Gastrocnemius medialis (tissue), 4 donors: ENCODE measurements around the gene CST7. TPM values are rescaled to one million over a fixed set of nuclear protein-coding genes. Genes with fewer than 3 reads are reported as not detected.

Experiments
- ATAC-seq, 2 donors: fragments of 150-250 bp; one replicate each; pipeline ENCODE4 v1.9.1; 2016
- DNase-seq, 2 donors: peaks; one replicate each; pipeline ENCODE4 v3.0.0-alpha.2; 2019
- H3K27ac ChIP-seq, 4 donors: fragments of 200-600 bp; sonication (generic); 1 replicate in 1 of 4; 2 replicates in 3 of 4; pipeline ENCODE4 v1.5.1; 2016 to 2018; ENCODE audit warnings: mild to moderate bottlenecking in 2 of 4, moderate library complexity in 1 of 4
- H3K27me3 ChIP-seq, 3 donors: fragments of 200-600 bp; sonication (generic) in 2 of 3; 1 replicate in 1 of 3; 2 replicates in 2 of 3; pipeline versions ENCODE4 v1.5.1 to v1.6.0; 2016 to 2019; ENCODE audit warnings: mild to moderate bottlenecking in 1 of 3, moderate library complexity in 1 of 3
- H3K36me3 ChIP-seq, 2 donors: fragments of 200-600 bp; sonication (generic) in 1 of 2; one replicate each; pipeline ENCODE4 v1.5.1; 2017 to 2018
- H3K4me1 ChIP-seq, 2 donors: fragments of 200-600 bp; sonication (generic) in 1 of 2; one replicate each; pipeline ENCODE4 v1.5.1; 2016 to 2017; ENCODE audit warnings: mild to moderate bottlenecking in 2 of 2
- H3K4me3 ChIP-seq, 4 donors: fragments of 200-600 bp; sonication (generic) in 3 of 4; 1 replicate in 1 of 4; 2 replicates in 3 of 4; pipeline ENCODE4 v1.5.1; 2016 to 2019; ENCODE audit warnings: mild to moderate bottlenecking in 2 of 4
- H3K9me3 ChIP-seq, 3 donors: fragments of 200-600 bp; sonication (generic) in 2 of 3; 1 replicate in 1 of 3; 2 replicates in 2 of 3; pipeline ENCODE4 v1.5.1; 2016 to 2019
- POLR2A ChIP-seq, 2 donors: fragments of 450-650 bp; IDR thresholded peaks; one replicate each; pipeline ENCODE4 v1.6.1; 2017; ENCODE audit warnings: antibody characterized with exemption in 2 of 2, mild to moderate bottlenecking in 2 of 2, moderate library complexity in 2 of 2
- in situ Hi-C, 4 donors: fragments of 200-750 bp; cut with MboI; loops; one replicate each; pipeline versions ENCODE4 v1.15.0 to v1.8.0; 2017; ENCODE audit warnings: low sequenced_read_pairs in 4 of 4
- intact Hi-C: fragments of 100-400 bp; cut with DNase I; formaldehyde crosslinking; loops from one replicate; pipeline ENCODE4 v1.15.1; 2023; ENCODE audit warnings: low total_unique reads
- total RNA-seq, 4 donors: library from RNA; depleted of rRNA; stranded (reverse); fragments of >200 nt; gene quantifications; one replicate each; pipeline versions ENCODE4 v1.1.0 to v1.2.3, GENCODE V29; 2016
- TF ChIP-seq, protein P1 (sequence below), 5 experiments: fragments of 450-650 bp in 3 of 5; fragments of 200-600 bp in 2 of 5; sonication (generic) in 2 of 5; IDR thresholded peaks in 4 of 5; conservative IDR thresholded peaks in 1 of 5; 1 replicate in 4 of 5; 2 replicates in 1 of 5; pipeline ENCODE4 v1.5.1; 2016 to 2019; ENCODE audit warnings: antibody characterized with exemption in 5 of 5, mild to moderate bottlenecking in 3 of 5, moderate library complexity in 3 of 5

Gene CST7
- total RNA-seq, 4 donors from 2014 or later: 0.91 to 1.9 (median 1.0) TPM; not detected in 1

DNA sequence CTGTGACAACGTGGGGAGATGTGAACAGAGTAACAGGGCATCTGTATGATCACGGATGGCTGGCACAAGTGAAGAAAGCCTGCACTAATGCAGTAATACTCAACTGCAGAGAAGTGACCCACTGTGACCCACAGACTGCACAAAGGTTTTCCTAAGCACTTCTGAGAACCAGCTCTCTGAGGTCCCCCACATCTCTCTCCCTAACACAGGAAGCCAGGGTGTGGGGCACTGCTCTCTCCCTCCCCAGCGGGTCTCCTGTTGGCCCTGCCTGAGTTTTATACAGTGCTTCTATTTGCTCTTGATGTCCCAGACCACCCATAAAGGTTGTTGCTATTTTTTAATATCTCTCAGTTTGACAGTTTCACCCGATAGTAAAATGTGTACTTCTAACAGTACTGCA lies 32.2 kb downstream of the CST7 start:
- intact Hi-C loops (no loop called here), in situ Hi-C loops (loop anchor here (25.0 kb wide), 5 partner anchors 206 to 1344 kb away; partner anchors contain the start of genes CST3 (in 1 of the 4) and ENTPD6 (in 1 of the 4))
- Histone ChIP-seq H3K36me3 (peaks cover 0 to 28% of the 10 kb centered on the region in 2 donors), H3K27me3 (no peaks in the 10 kb centered on the region), H3K9me3 (no peaks in the 10 kb centered on the region), H3K4me1 (peaks cover 22 to 23% of the 10 kb centered on the region in 2 donors), H3K4me3 (no peak overlapping the region), H3K27ac (no peak overlapping the region)
- ATAC-seq (no peak), DNase-seq (no peak)
- TF ChIP-seq, protein P1, sequence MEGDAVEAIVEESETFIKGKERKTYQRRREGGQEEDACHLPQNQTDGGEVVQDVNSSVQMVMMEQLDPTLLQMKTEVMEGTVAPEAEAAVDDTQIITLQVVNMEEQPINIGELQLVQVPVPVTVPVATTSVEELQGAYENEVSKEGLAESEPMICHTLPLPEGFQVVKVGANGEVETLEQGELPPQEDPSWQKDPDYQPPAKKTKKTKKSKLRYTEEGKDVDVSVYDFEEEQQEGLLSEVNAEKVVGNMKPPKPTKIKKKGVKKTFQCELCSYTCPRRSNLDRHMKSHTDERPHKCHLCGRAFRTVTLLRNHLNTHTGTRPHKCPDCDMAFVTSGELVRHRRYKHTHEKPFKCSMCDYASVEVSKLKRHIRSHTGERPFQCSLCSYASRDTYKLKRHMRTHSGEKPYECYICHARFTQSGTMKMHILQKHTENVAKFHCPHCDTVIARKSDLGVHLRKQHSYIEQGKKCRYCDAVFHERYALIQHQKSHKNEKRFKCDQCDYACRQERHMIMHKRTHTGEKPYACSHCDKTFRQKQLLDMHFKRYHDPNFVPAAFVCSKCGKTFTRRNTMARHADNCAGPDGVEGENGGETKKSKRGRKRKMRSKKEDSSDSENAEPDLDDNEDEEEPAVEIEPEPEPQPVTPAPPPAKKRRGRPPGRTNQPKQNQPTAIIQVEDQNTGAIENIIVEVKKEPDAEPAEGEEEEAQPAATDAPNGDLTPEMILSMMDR (IDR thresholded peaks at IDR 0.05 in 4 of 5, conservative IDR thresholded peaks at IDR 0.05 in 1 of 5): no peak
- TF ChIP-seq POLR2A (IDR thresholded peaks at IDR 0.05): no peak

DNA sequence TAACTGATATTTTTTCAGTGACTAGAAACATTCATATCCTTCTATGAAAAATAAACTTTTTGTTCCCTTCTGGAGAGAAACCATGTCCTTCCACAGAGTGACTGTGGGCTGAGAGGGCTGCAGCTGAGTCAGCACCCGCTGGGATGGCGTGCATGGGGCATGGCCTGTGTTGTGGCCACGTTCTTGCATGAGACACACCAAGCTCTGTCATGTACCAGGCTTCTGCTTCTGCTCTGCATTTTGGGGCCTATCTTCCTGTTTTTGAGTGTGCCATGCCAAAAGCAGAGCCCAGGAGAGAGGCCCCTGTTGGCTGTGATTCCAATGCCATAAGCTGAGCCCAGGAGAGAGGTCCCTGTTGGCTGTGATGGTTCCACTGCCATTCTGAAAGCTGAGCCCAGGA lies 32.7 kb downstream of the CST7 start:
- Histone ChIP-seq H3K27ac (no peak overlapping the region), H3K9me3 (no peaks in the 10 kb centered on the region), H3K4me1 (peaks cover 27 to 28% of the 10 kb centered on the region in 2 donors), H3K36me3 (peaks cover 0 to 23% of the 10 kb centered on the region in 2 donors), H3K27me3 (no peaks in the 10 kb centered on the region), H3K4me3 (no peak overlapping the region)
- no peak for ATAC-seq
- intact Hi-C loops (no loop called here), in situ Hi-C loops (loop anchor here (25.0 kb wide), 5 partner anchors 206 to 1344 kb away; partner anchors contain the start of genes CST3 (in 1 of the 4) and ENTPD6 (in 1 of the 4))
- no peak for TF ChIP-seq POLR2A (IDR thresholded peaks at IDR 0.05)
- TF ChIP-seq, protein P1 (IDR thresholded peaks at IDR 0.05 in 4 of 5, conservative IDR thresholded peaks at IDR 0.05 in 1 of 5): no peak
- DNase-seq: no peak

DNA sequence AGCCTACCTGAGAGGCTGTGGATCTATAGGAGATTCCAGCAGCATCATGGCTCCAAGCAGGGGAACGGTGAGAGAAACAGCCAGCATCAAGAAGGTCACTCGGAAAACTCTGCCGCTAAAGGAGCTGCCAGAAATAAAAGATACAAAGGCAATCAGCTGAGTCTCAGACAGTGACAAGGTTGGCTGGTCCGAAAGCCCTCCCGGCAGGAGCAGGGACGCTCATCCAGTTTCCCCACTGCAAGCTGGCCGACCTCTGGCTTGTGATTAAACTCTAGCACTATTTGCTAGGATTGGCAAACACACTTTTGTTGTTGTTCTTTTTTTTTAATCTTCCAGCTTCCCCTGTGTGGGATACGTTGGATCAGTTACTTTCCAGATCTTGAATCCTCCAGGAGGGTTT lies 34.8 kb downstream of the CST7 start:
- no peak overlapping the region for H3K4me3 ChIP-seq
- in situ Hi-C loops (loop anchor here (25.0 kb wide), 5 partner anchors 203 to 1347 kb away; partner anchors contain the start of genes CST3 (in 1 of the 4) and ENTPD6 (in 1 of the 4)), intact Hi-C loops (no loop called here)
- no peak overlapping the region for H3K27ac ChIP-seq
- H3K4me1 ChIP-seq: peaks cover 39 to 42% of the 10 kb centered on the region in 2 donors
- DNase-seq (no peak), ATAC-seq (no peak)
- no peaks in the 10 kb centered on the region for H3K9me3 ChIP-seq
- no peak for TF ChIP-seq POLR2A (IDR thresholded peaks at IDR 0.05)
- TF ChIP-seq, protein P1 (IDR thresholded peaks at IDR 0.05 in 4 of 5, conservative IDR thresholded peaks at IDR 0.05 in 1 of 5): no peak
- H3K27me3 ChIP-seq: no peaks in the 10 kb centered on the region
- peaks cover 0 to 20% of the 10 kb centered on the region in 2 donors for H3K36me3 ChIP-seq

DNA sequence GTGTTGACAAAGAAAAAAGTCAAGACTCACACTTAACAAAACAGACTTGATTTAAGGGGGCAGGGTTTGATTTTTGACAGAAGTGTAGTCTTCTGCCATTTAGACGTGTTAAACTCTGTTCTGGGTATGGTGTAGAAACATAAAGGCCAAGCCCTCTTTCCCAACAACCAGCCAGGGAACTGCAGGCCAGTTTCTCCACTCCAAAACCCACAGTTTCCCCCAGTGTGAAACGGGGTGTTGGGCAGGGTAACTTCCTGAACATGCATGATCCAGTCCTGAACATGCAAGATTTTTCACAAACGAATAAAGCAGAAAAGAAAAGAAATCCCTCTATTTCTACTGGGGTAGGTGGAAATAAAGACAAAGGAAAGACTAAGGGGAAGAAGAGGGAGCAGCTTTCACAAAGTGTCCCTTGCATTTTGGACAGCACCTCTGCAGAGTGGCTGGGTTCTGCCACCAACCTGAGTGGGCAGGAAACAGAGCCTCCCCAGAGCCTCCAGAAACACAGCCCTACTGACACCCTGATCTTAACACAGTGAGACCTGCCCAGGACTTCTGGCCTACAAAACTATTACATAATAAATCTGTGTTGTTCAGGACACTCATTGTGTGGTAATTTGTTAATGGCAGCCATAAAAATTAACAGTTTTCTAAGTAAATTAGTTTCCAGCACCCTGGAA lies 36.0 kb downstream of the CST7 start:
- TF ChIP-seq, protein P1 (IDR thresholded peaks at IDR 0.05 in 4 of 5, conservative IDR thresholded peaks at IDR 0.05 in 1 of 5): no peak
- no peak for TF ChIP-seq POLR2A (IDR thresholded peaks at IDR 0.05)
- H3K27ac ChIP-seq: peak overlapping the region; percentile 72 to 84 (median 80)
- no peak for ATAC-seq
- in situ Hi-C loops (loop anchor here (25.0 kb wide), 5 partner anchors 202 to 1348 kb away; partner anchors contain the start of genes CST3 (in 1 of the 4) and ENTPD6 (in 1 of the 4)), intact Hi-C loops (no loop called here)
- H3K27me3 ChIP-seq: no peaks in the 10 kb centered on the region
- H3K4me3 ChIP-seq: no peak overlapping the region
- H3K4me1 ChIP-seq: peaks cover 45% of the 10 kb centered on the region in 2 donors
- H3K9me3 ChIP-seq: no peaks in the 10 kb centered on the region
- no peak for DNase-seq
- peaks cover 0 to 20% of the 10 kb centered on the region in 2 donors for H3K36me3 ChIP-seq
